PFSK-1 (cell line): ENCODE measurements around the gene ZNF536.

Experiments used
- POLR2AphosphoS5 ChIP-seq: IDR thresholded peaks from 2 replicates; pipeline ENCODE4 v1.6.1; 2012; ENCODE audit warnings: low read depth, mild to moderate bottlenecking, control low read depth, low read length, moderate library complexity
- TF ChIP-seq, protein P1 (sequence below), 2 experiments: IDR thresholded peaks; 2 replicates each; pipeline versions ENCODE4 v1.6.1 to v1.8.0; 2011 to 2012; ENCODE audit warnings: low read depth in 2 of 2, low read length in 2 of 2, control low read depth in 1 of 2, inconsistent platforms in 1 of 2, mild to moderate bottlenecking in 1 of 2, moderate library complexity in 1 of 2; ENCODE audit not compliant: insufficient read depth in 1 of 2

DNA sequence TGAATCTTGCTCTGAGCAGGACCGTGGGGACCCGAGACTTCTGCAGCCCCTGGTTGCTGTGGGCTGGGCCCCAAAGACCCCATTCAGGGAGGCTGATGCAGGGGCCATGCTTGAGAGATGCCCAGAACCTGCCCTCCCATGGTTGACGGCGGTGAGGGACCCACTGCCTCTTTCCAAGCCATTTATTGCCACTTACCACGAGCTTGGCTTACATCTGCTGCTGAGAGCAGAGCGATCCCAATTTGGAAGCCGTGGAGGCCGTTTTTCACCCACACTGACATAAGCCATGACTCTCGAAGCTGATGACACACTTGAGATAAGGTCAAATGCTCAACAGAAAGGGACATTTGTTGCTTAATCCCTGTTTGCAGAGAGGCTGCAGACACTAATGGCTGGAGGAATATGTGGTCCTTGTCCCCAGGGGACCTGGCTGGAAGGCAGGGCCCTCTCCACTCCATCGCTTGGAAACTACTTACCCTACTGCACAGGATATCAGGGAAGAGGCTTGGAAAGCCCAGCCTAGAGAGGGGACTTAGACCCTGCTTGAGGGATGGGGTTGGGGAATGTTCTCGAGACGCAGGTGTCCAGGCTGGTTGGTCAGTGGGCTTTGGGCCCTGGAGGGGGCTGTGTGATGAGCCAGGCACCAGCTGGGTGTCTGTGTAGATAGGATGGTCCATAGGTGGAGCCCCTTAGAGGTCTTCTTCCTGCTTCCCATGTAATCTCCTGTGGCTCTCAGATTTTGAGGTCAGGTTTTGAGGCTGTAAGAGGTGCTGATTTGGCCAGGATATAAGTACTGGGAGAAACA lies 15.3 kb downstream of the ZNF536 start:
- TF ChIP-seq POLR2AphosphoS5 = no peak
- TF ChIP-seq, protein P1, sequence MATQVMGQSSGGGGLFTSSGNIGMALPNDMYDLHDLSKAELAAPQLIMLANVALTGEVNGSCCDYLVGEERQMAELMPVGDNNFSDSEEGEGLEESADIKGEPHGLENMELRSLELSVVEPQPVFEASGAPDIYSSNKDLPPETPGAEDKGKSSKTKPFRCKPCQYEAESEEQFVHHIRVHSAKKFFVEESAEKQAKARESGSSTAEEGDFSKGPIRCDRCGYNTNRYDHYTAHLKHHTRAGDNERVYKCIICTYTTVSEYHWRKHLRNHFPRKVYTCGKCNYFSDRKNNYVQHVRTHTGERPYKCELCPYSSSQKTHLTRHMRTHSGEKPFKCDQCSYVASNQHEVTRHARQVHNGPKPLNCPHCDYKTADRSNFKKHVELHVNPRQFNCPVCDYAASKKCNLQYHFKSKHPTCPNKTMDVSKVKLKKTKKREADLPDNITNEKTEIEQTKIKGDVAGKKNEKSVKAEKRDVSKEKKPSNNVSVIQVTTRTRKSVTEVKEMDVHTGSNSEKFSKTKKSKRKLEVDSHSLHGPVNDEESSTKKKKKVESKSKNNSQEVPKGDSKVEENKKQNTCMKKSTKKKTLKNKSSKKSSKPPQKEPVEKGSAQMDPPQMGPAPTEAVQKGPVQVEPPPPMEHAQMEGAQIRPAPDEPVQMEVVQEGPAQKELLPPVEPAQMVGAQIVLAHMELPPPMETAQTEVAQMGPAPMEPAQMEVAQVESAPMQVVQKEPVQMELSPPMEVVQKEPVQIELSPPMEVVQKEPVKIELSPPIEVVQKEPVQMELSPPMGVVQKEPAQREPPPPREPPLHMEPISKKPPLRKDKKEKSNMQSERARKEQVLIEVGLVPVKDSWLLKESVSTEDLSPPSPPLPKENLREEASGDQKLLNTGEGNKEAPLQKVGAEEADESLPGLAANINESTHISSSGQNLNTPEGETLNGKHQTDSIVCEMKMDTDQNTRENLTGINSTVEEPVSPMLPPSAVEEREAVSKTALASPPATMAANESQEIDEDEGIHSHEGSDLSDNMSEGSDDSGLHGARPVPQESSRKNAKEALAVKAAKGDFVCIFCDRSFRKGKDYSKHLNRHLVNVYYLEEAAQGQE (IDR thresholded peaks at IDR 0.05; ENCODE audit: insufficient read depth in 1 of 2, low read depth in 2 of 2, low read length in 2 of 2) = no peak
